ENCODE results near the gene MDN1.

DNA sequence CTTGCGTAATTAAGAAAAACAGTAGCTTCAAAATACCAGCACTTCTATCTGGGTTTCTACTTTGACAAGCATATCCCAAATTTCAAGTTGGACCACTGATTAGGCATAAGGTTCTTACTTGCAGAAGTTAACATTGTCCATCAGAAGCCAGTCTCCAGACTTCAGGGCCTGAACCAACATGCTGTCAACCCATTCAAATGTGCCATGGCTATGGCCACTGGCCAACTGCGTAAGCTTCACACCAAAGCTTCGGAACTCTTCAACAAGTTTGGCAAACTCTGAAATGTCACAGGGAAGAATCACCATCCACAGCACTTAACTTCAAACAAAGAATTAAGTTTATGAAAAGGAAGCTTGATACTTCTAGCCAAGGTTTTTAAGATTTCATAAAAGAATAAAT lies 103.1 kb downstream of the MDN1 start:
- TF ChIP-seq, protein P1, sequence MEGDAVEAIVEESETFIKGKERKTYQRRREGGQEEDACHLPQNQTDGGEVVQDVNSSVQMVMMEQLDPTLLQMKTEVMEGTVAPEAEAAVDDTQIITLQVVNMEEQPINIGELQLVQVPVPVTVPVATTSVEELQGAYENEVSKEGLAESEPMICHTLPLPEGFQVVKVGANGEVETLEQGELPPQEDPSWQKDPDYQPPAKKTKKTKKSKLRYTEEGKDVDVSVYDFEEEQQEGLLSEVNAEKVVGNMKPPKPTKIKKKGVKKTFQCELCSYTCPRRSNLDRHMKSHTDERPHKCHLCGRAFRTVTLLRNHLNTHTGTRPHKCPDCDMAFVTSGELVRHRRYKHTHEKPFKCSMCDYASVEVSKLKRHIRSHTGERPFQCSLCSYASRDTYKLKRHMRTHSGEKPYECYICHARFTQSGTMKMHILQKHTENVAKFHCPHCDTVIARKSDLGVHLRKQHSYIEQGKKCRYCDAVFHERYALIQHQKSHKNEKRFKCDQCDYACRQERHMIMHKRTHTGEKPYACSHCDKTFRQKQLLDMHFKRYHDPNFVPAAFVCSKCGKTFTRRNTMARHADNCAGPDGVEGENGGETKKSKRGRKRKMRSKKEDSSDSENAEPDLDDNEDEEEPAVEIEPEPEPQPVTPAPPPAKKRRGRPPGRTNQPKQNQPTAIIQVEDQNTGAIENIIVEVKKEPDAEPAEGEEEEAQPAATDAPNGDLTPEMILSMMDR (IDR thresholded peaks at IDR 0.05), result no peak
- no peak for TF ChIP-seq POLR2A (IDR thresholded peaks at IDR 0.05)
